ENCODE results near the gene MEF2C. TPM values are rescaled to one million over a fixed set of nuclear protein-coding genes. Genes with fewer than 3 reads are reported as not detected.

Gene MEF2C
- total RNA-seq, 1 donor from 2014 or later, result 1.9 TPM

DNA sequence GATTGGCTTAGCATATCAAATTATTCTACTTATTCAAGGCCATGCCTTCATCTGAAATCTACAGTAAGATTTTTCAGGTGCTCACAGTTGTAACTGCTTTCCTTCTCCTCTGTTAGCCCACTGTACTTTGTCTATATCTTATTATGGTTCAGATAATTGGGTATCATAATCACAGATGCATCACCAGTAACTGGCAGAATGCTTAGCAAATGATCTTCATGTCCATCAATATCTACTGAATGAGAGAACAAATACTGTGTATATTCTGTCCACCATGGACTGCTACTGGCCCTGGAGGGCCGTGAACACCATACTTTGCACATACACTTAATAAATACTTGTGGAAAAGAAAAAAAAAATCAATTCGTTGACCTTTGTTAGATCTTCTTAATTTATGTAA is 96.2 kb downstream of the MEF2C start:
- DNase-seq (ENCODE audit: low spot score, unreplicated experiment), result no peak
- no peaks in the 10 kb centered on the region for H3K27me3 Mint-ChIP-seq
- TF ChIP-seq, protein P1, sequence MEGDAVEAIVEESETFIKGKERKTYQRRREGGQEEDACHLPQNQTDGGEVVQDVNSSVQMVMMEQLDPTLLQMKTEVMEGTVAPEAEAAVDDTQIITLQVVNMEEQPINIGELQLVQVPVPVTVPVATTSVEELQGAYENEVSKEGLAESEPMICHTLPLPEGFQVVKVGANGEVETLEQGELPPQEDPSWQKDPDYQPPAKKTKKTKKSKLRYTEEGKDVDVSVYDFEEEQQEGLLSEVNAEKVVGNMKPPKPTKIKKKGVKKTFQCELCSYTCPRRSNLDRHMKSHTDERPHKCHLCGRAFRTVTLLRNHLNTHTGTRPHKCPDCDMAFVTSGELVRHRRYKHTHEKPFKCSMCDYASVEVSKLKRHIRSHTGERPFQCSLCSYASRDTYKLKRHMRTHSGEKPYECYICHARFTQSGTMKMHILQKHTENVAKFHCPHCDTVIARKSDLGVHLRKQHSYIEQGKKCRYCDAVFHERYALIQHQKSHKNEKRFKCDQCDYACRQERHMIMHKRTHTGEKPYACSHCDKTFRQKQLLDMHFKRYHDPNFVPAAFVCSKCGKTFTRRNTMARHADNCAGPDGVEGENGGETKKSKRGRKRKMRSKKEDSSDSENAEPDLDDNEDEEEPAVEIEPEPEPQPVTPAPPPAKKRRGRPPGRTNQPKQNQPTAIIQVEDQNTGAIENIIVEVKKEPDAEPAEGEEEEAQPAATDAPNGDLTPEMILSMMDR (IDR thresholded peaks at IDR 0.05; ENCODE audit: unreplicated experiment), result no peak
- no peak overlapping the region for H3K4me3 Mint-ChIP-seq (ENCODE audit: low read depth)
- no peak overlapping the region for H3K27ac Mint-ChIP-seq
- H3K36me3 Mint-ChIP-seq (ENCODE audit: insufficient read depth), result no peaks in the 10 kb centered on the region
- H3K4me1 Mint-ChIP-seq (ENCODE audit: low read depth), result peaks cover 19% of the 10 kb centered on the region
- no peaks in the 10 kb centered on the region for H3K9me3 Mint-ChIP-seq (ENCODE audit: low read depth)

- TF ChIP-seq, protein P1 (IDR thresholded peaks at IDR 0.05; ENCODE audit: unreplicated experiment), result no peak
- no peak for DNase-seq (ENCODE audit: low spot score, unreplicated experiment)
These were observed 97.0 kb downstream of the MEF2C start for GRCh38 chr5:88785746-88786565.

DNA sequence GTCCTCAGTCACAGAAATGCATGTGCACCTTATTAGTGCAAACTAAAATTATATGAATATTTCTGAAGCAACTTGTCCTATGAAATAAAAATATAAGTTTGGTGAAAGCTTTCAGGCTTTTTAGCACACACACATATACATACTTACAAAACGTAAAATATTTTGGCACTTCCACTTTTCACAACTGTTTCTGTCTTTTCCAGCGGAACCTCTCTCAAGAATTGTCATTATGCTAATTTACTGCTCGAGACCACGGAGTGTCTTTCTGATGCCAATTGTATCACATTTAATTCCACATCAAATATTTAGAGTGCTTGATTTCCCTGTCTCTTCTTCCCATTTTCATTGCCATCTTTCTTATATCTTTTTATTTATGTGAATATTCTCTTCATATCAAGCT is 100.4 kb downstream of the MEF2C start:
- H3K27ac Mint-ChIP-seq, result no peak overlapping the region
- no peaks in the 10 kb centered on the region for H3K9me3 Mint-ChIP-seq (ENCODE audit: low read depth)
- DNase-seq (ENCODE audit: low spot score, unreplicated experiment), result no peak
- no peaks in the 10 kb centered on the region for H3K36me3 Mint-ChIP-seq (ENCODE audit: insufficient read depth)
- TF ChIP-seq, protein P1 (IDR thresholded peaks at IDR 0.05; ENCODE audit: unreplicated experiment), result no peak
- H3K4me3 Mint-ChIP-seq (ENCODE audit: low read depth), result no peak overlapping the region
- peaks cover 22% of the 10 kb centered on the region for H3K4me1 Mint-ChIP-seq (ENCODE audit: low read depth)
- H3K27me3 Mint-ChIP-seq, result no peaks in the 10 kb centered on the region

More at GRCh38 chr5:88785746-88786565, 97.0 kb downstream of the MEF2C start:
- Mint-ChIP-seq H3K27me3 (no peaks in the 10 kb centered on the region), H3K4me3 (ENCODE audit: low read depth) (peak overlapping the region; percentile 32), H3K36me3 (ENCODE audit: insufficient read depth) (no peaks in the 10 kb centered on the region), H3K4me1 (ENCODE audit: low read depth) (peaks cover 19% of the 10 kb centered on the region), H3K9me3 (ENCODE audit: low read depth) (no peaks in the 10 kb centered on the region), H3K27ac (peak overlapping the region; percentile 92)

GRCh38 chr5:88780736-88781135 is 102.2 kb downstream of the MEF2C start:
- DNase-seq (ENCODE audit: low spot score, unreplicated experiment), result no peak
- H3K27ac Mint-ChIP-seq, result no peak overlapping the region
- no peak overlapping the region for H3K4me3 Mint-ChIP-seq (ENCODE audit: low read depth)
- no peaks in the 10 kb centered on the region for H3K36me3 Mint-ChIP-seq (ENCODE audit: insufficient read depth)
- H3K9me3 Mint-ChIP-seq (ENCODE audit: low read depth), result no peaks in the 10 kb centered on the region
- H3K4me1 Mint-ChIP-seq (ENCODE audit: low read depth), result peaks cover 13% of the 10 kb centered on the region
- H3K27me3 Mint-ChIP-seq, result no peaks in the 10 kb centered on the region
- TF ChIP-seq, protein P1 (IDR thresholded peaks at IDR 0.05; ENCODE audit: unreplicated experiment), result no peak

DNA sequence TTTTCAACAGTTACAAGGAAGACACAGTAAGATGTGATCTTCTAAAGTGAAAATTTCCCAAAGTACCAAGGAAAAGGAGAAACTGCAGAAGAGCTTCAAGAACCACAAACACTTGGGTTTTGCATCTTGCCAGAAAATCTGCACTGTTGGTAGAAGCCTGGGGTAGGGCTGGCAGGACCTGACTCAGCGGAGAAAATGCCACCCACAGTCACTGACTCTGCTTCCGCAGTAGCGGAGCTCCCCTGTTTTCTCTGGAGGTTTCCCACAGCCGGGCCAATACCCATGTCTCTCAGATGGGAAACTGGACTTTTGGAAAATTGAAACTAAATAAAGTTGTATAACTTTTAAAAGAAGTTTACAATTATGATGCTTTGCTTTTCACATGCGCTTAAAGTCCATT is 104.2 kb downstream of the MEF2C start:
- TF ChIP-seq, protein P1 (IDR thresholded peaks at IDR 0.05; ENCODE audit: unreplicated experiment), result no peak
- H3K4me3 Mint-ChIP-seq (ENCODE audit: low read depth), result no peak overlapping the region
- no peaks in the 10 kb centered on the region for H3K9me3 Mint-ChIP-seq (ENCODE audit: low read depth)
- no peak overlapping the region for H3K27ac Mint-ChIP-seq
- H3K4me1 Mint-ChIP-seq (ENCODE audit: low read depth), result peaks cover 3% of the 10 kb centered on the region
- DNase-seq (ENCODE audit: low spot score, unreplicated experiment), result no peak
- H3K36me3 Mint-ChIP-seq (ENCODE audit: insufficient read depth), result no peaks in the 10 kb centered on the region
- H3K27me3 Mint-ChIP-seq, result no peaks in the 10 kb centered on the region
